Measurements from ENCODE around the gene HS3ST5. TPM values are rescaled to one million over a fixed set of nuclear protein-coding genes. Genes with fewer than 3 reads are reported as not detected.
"Not testable (repeated sequence)": the region's sequence is repeated elsewhere in the genome, so short reads cannot be mapped to it uniquely, and the experiment has no call there.

The HS3ST5 gene
- total RNA-seq, 1 experiment from 2014 or later = 14.4 TPM

DNA sequence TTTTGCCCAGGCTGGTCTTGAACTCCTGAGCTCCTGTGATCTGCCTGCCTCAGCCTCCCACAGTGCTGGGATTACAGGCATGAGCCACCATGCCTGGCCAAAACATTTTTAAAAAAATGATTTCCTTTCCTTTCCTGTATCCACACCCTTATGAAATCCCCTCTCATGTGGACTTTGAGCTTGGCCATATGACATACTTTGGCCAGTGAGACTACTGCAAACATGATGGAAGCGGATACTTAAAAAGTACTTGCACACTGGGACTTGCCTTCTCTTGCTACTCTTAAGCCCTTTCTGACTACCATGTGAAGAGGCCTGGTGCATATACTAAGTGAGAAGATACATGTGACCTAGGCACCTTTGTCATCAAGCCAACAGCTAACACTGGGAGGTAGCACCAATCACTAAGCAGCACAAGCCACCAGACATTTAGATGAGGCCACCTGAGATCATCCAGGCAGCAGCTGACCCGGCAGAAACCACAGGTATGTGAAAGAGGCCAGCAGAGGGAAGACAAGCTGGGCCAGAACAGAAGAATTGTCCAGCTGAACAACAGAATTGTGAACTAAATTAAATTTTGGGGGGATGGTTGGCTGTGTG is 293.4 kb downstream of the HS3ST5 start:
- no peak overlapping the region for H3K27ac ChIP-seq (ENCODE audit: insufficient read length, low read depth, low read length)
- no peaks in the 10 kb centered on the region for H3K79me2 ChIP-seq (ENCODE audit: insufficient read depth, low read length)
- no peaks in the 10 kb centered on the region for H4K20me1 ChIP-seq (ENCODE audit: control insufficient read depth, insufficient read depth, insufficient read length)
- Mint-ChIP-seq H3K36me3 (ENCODE audit: insufficient read depth in 1 of 3, low read depth in 3 of 3) (peaks cover 2 to 16% (median 5%) of the 10 kb centered on the region in 3 experiments; a peak in 6 of 7 replicates), H3K4me3 (no peak overlapping the region), H3K27me3 (ENCODE audit: low read depth) (no peaks in the 10 kb centered on the region; the same call in 1 of the 2 replicates), H3K27ac (no peak overlapping the region), H3K4me1 (peaks cover 0 to 7% of the 10 kb centered on the region in 2 experiments; a peak in 2 of 4 replicates), H3K9me3 (peaks cover 4 to 9% of the 10 kb centered on the region in 2 experiments; a peak in 4 of 5 replicates)
- no peaks in the 10 kb centered on the region for H3K9me3 ChIP-seq (ENCODE audit: control insufficient read depth, low read depth, low read length)
- no CpG with 5 or more reads among the region's 2 CpGs for WGBS (ENCODE audit: extremely low coverage, insufficient read length, low lambda C conversion rate)
- no peaks in the 10 kb centered on the region for H3K79me1 ChIP-seq (ENCODE audit: insufficient read depth, low read depth, low read length, poor library complexity, severe bottlenecking)
- no peak overlapping the region for H4K91ac ChIP-seq (ENCODE audit: insufficient read length, low read depth, low read length)
- H3K14ac ChIP-seq (ENCODE audit: insufficient read depth, low read length) = no peak overlapping the region
- H3K56ac ChIP-seq (ENCODE audit: insufficient read length, low read depth, low read length) = no peak overlapping the region
- H3K9ac ChIP-seq (ENCODE audit: extremely low read depth, insufficient read length, low read length) = no peak overlapping the region
- no peak overlapping the region for H2BK5ac ChIP-seq (ENCODE audit: insufficient read length, low read length)
- H3K4me1 ChIP-seq (ENCODE audit: insufficient read depth, low read length) = no peaks in the 10 kb centered on the region
- no peak overlapping the region for H3T11ph ChIP-seq (ENCODE audit: low read length)
- H4K5ac ChIP-seq (ENCODE audit: insufficient read length, low read depth, low read length) = no peak overlapping the region
- H2AFZ ChIP-seq (ENCODE audit: low read length) = no peak overlapping the region
- H3K23me2 ChIP-seq (ENCODE audit: insufficient read length, low read depth, low read length, poor library complexity, severe bottlenecking) = no peaks in the 10 kb centered on the region
- TF ChIP-seq, protein P1, sequence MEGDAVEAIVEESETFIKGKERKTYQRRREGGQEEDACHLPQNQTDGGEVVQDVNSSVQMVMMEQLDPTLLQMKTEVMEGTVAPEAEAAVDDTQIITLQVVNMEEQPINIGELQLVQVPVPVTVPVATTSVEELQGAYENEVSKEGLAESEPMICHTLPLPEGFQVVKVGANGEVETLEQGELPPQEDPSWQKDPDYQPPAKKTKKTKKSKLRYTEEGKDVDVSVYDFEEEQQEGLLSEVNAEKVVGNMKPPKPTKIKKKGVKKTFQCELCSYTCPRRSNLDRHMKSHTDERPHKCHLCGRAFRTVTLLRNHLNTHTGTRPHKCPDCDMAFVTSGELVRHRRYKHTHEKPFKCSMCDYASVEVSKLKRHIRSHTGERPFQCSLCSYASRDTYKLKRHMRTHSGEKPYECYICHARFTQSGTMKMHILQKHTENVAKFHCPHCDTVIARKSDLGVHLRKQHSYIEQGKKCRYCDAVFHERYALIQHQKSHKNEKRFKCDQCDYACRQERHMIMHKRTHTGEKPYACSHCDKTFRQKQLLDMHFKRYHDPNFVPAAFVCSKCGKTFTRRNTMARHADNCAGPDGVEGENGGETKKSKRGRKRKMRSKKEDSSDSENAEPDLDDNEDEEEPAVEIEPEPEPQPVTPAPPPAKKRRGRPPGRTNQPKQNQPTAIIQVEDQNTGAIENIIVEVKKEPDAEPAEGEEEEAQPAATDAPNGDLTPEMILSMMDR (conservative IDR thresholded peaks at IDR 0.05) = no peak
- no peak overlapping the region for H3K4me2 ChIP-seq (ENCODE audit: insufficient read depth, insufficient read length, low read length)
- no peaks in the 10 kb centered on the region for H3K27me3 ChIP-seq (ENCODE audit: insufficient read depth, low read length)
- no peak for DNase-seq
- H2BK120ac ChIP-seq (ENCODE audit: low read depth, low read length, poor library complexity, severe bottlenecking) = no peak overlapping the region
- H3K23ac ChIP-seq (ENCODE audit: insufficient read length, low read depth, low read length) = no peak overlapping the region
- no peak overlapping the region for H2BK12ac ChIP-seq (ENCODE audit: insufficient read length, low read depth, low read length)
- no peak overlapping the region for H3K4ac ChIP-seq (ENCODE audit: low read depth, low read length)
- H2BK20ac ChIP-seq (ENCODE audit: low read depth, low read length, poor library complexity, severe bottlenecking) = no peak overlapping the region
- H2AK5ac ChIP-seq (ENCODE audit: insufficient read length, low read length) = no peak overlapping the region
- H4K8ac ChIP-seq (replicated peaks; ENCODE audit: insufficient read length, low read depth, low read length) = no peak overlapping the region
- no peak overlapping the region for H3K18ac ChIP-seq (ENCODE audit: insufficient read length, low read depth, low read length)
- H2BK15ac ChIP-seq (ENCODE audit: low read depth, low read length) = no peak overlapping the region

GRCh38 chr6:114044566-114044965 is 298.3 kb downstream of the HS3ST5 start:
- H3T11ph ChIP-seq (ENCODE audit: low read length); H2AK5ac ChIP-seq (ENCODE audit: insufficient read length, low read length); H2AFZ ChIP-seq (ENCODE audit: low read length); H3K9ac ChIP-seq (ENCODE audit: extremely low read depth, insufficient read length, low read length); H2BK12ac ChIP-seq (ENCODE audit: insufficient read length, low read depth, low read length); DNase-seq; H2BK15ac ChIP-seq (ENCODE audit: low read depth, low read length); H4K5ac ChIP-seq (ENCODE audit: insufficient read length, low read depth, low read length); H3K9me3 ChIP-seq (ENCODE audit: control insufficient read depth, low read depth, low read length); H3K4me1 ChIP-seq (ENCODE audit: insufficient read depth, low read length); H3K27me3 ChIP-seq (ENCODE audit: insufficient read depth, low read length); H4K8ac ChIP-seq (replicated peaks; ENCODE audit: insufficient read length, low read depth, low read length); H3K23me2 ChIP-seq (ENCODE audit: insufficient read length, low read depth, low read length, poor library complexity, severe bottlenecking); H3K4me2 ChIP-seq (ENCODE audit: insufficient read depth, insufficient read length, low read length); H3K23ac ChIP-seq (ENCODE audit: insufficient read length, low read depth, low read length); H3K79me1 ChIP-seq (ENCODE audit: insufficient read depth, low read depth, low read length, poor library complexity, severe bottlenecking); H3K27ac Mint-ChIP-seq; H3K4ac ChIP-seq (ENCODE audit: low read depth, low read length); H2BK20ac ChIP-seq (ENCODE audit: low read depth, low read length, poor library complexity, severe bottlenecking); H4K91ac ChIP-seq (ENCODE audit: insufficient read length, low read depth, low read length); H3K14ac ChIP-seq (ENCODE audit: insufficient read depth, low read length); H3K79me2 ChIP-seq (ENCODE audit: insufficient read depth, low read length); H3K56ac ChIP-seq (ENCODE audit: insufficient read length, low read depth, low read length); H3K27me3 Mint-ChIP-seq (ENCODE audit: low read depth); H3K18ac ChIP-seq (ENCODE audit: insufficient read length, low read depth, low read length); H2BK5ac ChIP-seq (ENCODE audit: insufficient read length, low read length); H3K4me3 Mint-ChIP-seq; H2BK120ac ChIP-seq (ENCODE audit: low read depth, low read length, poor library complexity, severe bottlenecking); H4K20me1 ChIP-seq (ENCODE audit: control insufficient read depth, insufficient read depth, insufficient read length); H3K9me3 Mint-ChIP-seq; H3K27ac ChIP-seq (ENCODE audit: insufficient read length, low read depth, low read length): not testable (repeated sequence)
- no CpG with 5 or more reads among the region's 5 CpGs for WGBS (ENCODE audit: extremely low coverage, insufficient read length, low lambda C conversion rate)
- Mint-ChIP-seq H3K4me1 (peaks cover 15 to 18% of the 10 kb centered on the region in 2 experiments), H3K36me3 (ENCODE audit: insufficient read depth in 1 of 3, low read depth in 3 of 3) (peaks cover 2 to 16% (median 5%) of the 10 kb centered on the region in 3 experiments; a peak in 6 of 7 replicates)
